Tibial nerve (tissue), 4 donors: Measurements from ENCODE around the gene PNPLA7. TPM values are rescaled to one million over a fixed set of nuclear protein-coding genes. Genes with fewer than 3 reads are reported as not detected.
"Not testable (repeated sequence)": the region's sequence is repeated elsewhere in the genome, so short reads cannot be mapped to it uniquely, and the experiment has no call there.

Experiments used
- DNase-seq, 2 donors: peaks; one replicate each; pipeline ENCODE4 v3.0.0-alpha.2; 2019; ENCODE audit warnings: low spot score in 2 of 2
- H3K27ac ChIP-seq, 4 donors: fragments of 200-600 bp; sonication (generic) in 3 of 4; one replicate each; pipeline ENCODE4 v1.5.1; 2017 to 2019; ENCODE audit warnings: mild to moderate bottlenecking in 1 of 4
- H3K27me3 ChIP-seq, 2 donors: fragments of 200-600 bp; sonication (generic) in 1 of 2; one replicate each; pipeline versions ENCODE4 v1.5.1 to v1.6.0; 2017 to 2019
- H3K36me3 ChIP-seq, 3 donors: fragments of 200-600 bp; sonication (generic); one replicate each; pipeline ENCODE4 v1.5.1; 2018 to 2019
- H3K4me1 ChIP-seq, 4 donors: fragments of 200-600 bp; sonication (generic) in 3 of 4; one replicate each; pipeline ENCODE4 v1.5.1; 2017 to 2019
- H3K4me3 ChIP-seq, 4 donors: fragments of 200-600 bp; sonication (generic) in 3 of 4; one replicate each; pipeline ENCODE4 v1.5.1; 2017 to 2019; ENCODE audit warnings: mild to moderate bottlenecking in 1 of 4, moderate library complexity in 1 of 4
- H3K9me3 ChIP-seq, 4 donors: fragments of 200-600 bp; sonication (generic) in 3 of 4; one replicate each; pipeline ENCODE4 v1.5.1; 2017 to 2019
- EP300 ChIP-seq, 2 donors: sonication (generic); formaldehyde crosslinking; IDR thresholded peaks; one replicate each; pipeline ENCODE4 v1.6.1; 2017; ENCODE audit warnings: antibody characterized with exemption in 2 of 2, mild to moderate bottlenecking in 1 of 2
- POLR2A ChIP-seq, 2 donors: fragments of 450-650 bp; IDR thresholded peaks; one replicate each; pipeline ENCODE4 v1.6.1; 2017; ENCODE audit warnings: antibody characterized with exemption in 2 of 2, mild to moderate bottlenecking in 2 of 2, moderate library complexity in 2 of 2
- WGBS, 2 donors: methylation state at CpG; one replicate each; pipeline ENCODE4 v1.1.5; 2018; 5-methylcytosine and 5-hydroxymethylcytosine counted together
- total RNA-seq, 4 donors: library from RNA; depleted of rRNA; stranded (reverse); fragments of >200 nt; gene quantifications; one replicate each; pipeline ENCODE4 v1.1.0, GENCODE V29; 2016
- TF ChIP-seq, protein P1 (sequence below), 5 experiments: fragments of 200-600 bp in 3 of 5; fragments of 450-650 bp in 2 of 5; sonication (generic) in 3 of 5; IDR thresholded peaks; one replicate each; pipeline ENCODE4 v1.5.1; 2016 to 2019; ENCODE audit warnings: antibody characterized with exemption in 5 of 5, mild to moderate bottlenecking in 3 of 5, moderate library complexity in 2 of 5

PNPLA7 gene
- total RNA-seq, 4 donors from 2014 or later: 12.0 to 25.2 (median 18.7) TPM

- Histone ChIP-seq H3K27ac (no peak overlapping the region), H3K4me3 (no peak overlapping the region), H3K27me3 (no peaks in the 10 kb centered on the region), H3K9me3 (peaks cover 0 to 4% (median 0%) of the 10 kb centered on the region in 4 donors), H3K4me1 (no peaks in the 10 kb centered on the region), H3K36me3 (peaks cover 0 to 43% (median 0%) of the 10 kb centered on the region in 3 donors)
- no peak for DNase-seq
- WGBS, 2 donors: 85 to 86% methylated on average over 25 of the region's 25 CpGs
- TF ChIP-seq POLR2A (IDR thresholded peaks at IDR 0.05): no peak
- TF ChIP-seq EP300 (IDR thresholded peaks at IDR 0.05): no peak
- TF ChIP-seq, protein P1, sequence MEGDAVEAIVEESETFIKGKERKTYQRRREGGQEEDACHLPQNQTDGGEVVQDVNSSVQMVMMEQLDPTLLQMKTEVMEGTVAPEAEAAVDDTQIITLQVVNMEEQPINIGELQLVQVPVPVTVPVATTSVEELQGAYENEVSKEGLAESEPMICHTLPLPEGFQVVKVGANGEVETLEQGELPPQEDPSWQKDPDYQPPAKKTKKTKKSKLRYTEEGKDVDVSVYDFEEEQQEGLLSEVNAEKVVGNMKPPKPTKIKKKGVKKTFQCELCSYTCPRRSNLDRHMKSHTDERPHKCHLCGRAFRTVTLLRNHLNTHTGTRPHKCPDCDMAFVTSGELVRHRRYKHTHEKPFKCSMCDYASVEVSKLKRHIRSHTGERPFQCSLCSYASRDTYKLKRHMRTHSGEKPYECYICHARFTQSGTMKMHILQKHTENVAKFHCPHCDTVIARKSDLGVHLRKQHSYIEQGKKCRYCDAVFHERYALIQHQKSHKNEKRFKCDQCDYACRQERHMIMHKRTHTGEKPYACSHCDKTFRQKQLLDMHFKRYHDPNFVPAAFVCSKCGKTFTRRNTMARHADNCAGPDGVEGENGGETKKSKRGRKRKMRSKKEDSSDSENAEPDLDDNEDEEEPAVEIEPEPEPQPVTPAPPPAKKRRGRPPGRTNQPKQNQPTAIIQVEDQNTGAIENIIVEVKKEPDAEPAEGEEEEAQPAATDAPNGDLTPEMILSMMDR (IDR thresholded peaks at IDR 0.05): no peak
Observed at GRCh38 chr9:137511758-137512463, 38.3 kb downstream of the PNPLA7 start.

DNA sequence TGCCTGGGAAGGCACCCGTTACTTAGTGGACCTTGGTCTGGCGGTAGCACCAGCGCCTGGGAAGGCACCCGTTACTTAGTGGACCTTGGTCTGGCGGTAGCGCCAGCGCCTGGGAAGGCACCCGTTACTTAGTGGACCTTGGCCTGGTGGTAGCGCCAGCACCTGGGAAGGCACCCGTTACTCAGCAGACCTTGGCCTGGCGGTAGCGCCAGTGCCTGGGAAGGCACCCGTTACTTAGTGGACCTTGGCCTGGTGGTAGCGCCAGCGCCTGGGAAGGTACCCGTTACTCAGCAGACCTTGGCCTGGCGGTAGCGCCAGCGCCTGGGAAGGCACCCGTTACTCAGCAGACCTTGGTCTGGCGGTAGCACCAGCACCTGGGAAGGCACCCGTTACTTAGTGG is 39.1 kb downstream of the PNPLA7 start:
- H3K4me1 ChIP-seq, DNase-seq, H3K4me3 ChIP-seq, H3K27ac ChIP-seq, H3K9me3 ChIP-seq, H3K27me3 ChIP-seq: not testable (repeated sequence)
- 91 to 92% methylated on average over 18 to 22 of the region's 22 CpGs for WGBS, 2 donors
- H3K36me3 ChIP-seq: peaks cover 0 to 43% (median 0%) of the 10 kb centered on the region in 3 donors

DNA sequence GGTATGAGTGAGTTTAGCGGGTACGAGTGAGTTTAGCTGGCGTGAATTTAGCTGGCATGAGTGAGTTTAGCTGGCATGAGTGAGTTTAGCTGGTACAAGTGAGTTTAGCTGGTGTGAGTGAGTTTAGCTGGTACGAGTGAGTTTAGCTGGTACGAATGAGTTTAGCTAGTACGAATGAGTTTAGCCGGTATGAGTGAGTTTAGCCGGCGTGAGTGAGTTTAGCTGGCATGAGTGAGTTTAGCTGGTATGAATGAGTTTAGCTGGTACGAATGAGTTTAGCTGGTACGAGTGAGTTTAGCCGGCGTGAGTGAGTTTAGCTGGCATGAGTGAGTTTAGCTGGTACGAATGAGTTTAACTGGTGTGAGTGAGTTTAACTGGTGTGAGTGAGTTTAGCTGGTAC is 41.0 kb downstream of the PNPLA7 start:
- H3K9me3 ChIP-seq: peaks cover 0 to 4% (median 0%) of the 10 kb centered on the region in 4 donors
- no peaks in the 10 kb centered on the region for H3K27me3 ChIP-seq
- no peaks in the 10 kb centered on the region for H3K4me1 ChIP-seq
- no peak overlapping the region for H3K27ac ChIP-seq
- WGBS, 2 donors: 89 to 93% methylated on average over 14 of the region's 14 CpGs
- H3K4me3 ChIP-seq: no peak overlapping the region
- DNase-seq: no peak
- TF ChIP-seq POLR2A (IDR thresholded peaks at IDR 0.05) (no peak), EP300 (IDR thresholded peaks at IDR 0.05) (no peak)
- TF ChIP-seq, protein P1 (IDR thresholded peaks at IDR 0.05): no peak
- peaks cover 0 to 46% (median 0%) of the 10 kb centered on the region in 3 donors for H3K36me3 ChIP-seq

GRCh38 chr9:137506702-137507171 is 43.5 kb downstream of the PNPLA7 start:
- Histone ChIP-seq H3K4me3 (no peak overlapping the region), H3K4me1 (no peaks in the 10 kb centered on the region), H3K27ac (no peak overlapping the region), H3K27me3 (no peaks in the 10 kb centered on the region), H3K9me3 (peaks cover 0 to 4% (median 0%) of the 10 kb centered on the region in 4 donors), H3K36me3 (peaks cover 0 to 33% (median 0%) of the 10 kb centered on the region in 3 donors)
- 74 to 76% methylated on average over 26 of the region's 26 CpGs for WGBS, 2 donors
- TF ChIP-seq, protein P1 (IDR thresholded peaks at IDR 0.05): no peak
- TF ChIP-seq EP300 (IDR thresholded peaks at IDR 0.05) (no peak), POLR2A (IDR thresholded peaks at IDR 0.05) (no peak)
- DNase-seq: no peak

DNA sequence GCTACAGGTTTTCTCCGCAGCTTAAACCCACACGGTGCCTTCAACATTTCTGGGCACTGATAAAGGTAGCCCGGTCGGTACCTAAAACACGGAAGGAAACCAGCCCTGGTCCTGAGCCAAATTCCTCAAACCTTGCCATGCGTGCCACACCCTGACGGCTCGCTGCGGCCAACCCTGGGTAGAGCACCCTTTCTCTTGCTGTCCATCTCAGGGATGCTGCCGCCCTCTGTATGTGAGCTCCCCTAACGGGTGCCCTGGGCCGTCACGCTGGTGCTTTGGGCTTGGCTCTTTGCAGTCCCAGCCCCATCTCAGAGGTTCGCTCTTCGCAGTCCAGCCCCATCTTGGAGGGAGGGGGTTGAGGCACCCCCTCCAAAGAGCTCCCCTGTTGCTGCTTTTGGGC is 43.9 kb downstream of the PNPLA7 start:
- 82 to 91% methylated on average over 14 to 15 of the region's 15 CpGs for WGBS, 2 donors

More for the DNA sequence above, 43.9 kb downstream of the PNPLA7 start:
- no peaks in the 10 kb centered on the region for H3K4me1 ChIP-seq
- H3K9me3 ChIP-seq: peaks cover 0 to 4% (median 0%) of the 10 kb centered on the region in 4 donors
- no peak overlapping the region for H3K27ac ChIP-seq
- no peak for DNase-seq
- TF ChIP-seq POLR2A (IDR thresholded peaks at IDR 0.05) (no peak), EP300 (IDR thresholded peaks at IDR 0.05) (no peak)
- TF ChIP-seq, protein P1 (IDR thresholded peaks at IDR 0.05): no peak
- no peaks in the 10 kb centered on the region for H3K27me3 ChIP-seq
- peaks cover 0 to 32% (median 0%) of the 10 kb centered on the region in 3 donors for H3K36me3 ChIP-seq
- H3K4me3 ChIP-seq: no peak overlapping the region
